Measurements from ENCODE around the gene SLC39A12.

- no peak for TF ChIP-seq CTCF (IDR thresholded peaks at IDR 0.05)
- no peak for TF ChIP-seq POLR2A (IDR thresholded peaks at IDR 0.05)
Observed at GRCh38 chr10:18066947-18067346, 115.2 kb downstream of the SLC39A12 start.

Data from body of pancreas (tissue), 4 donors.